HCT116 (cell line): ENCODE measurements around the gene LDHD. TPM values are rescaled to one million over a fixed set of nuclear protein-coding genes. Genes with fewer than 3 reads are reported as not detected.

ENCODE experiments used
- ATAC-seq: fragments of 200-7000 bp; cut with Tn5 transposase; 2 replicates; pipeline ENCODE4 v1.9.1; 2020; ENCODE audit warnings: mild to moderate bottlenecking, moderate library complexity
- BruUV-seq: library from RNA; stranded (reverse); fragments of 400-500 nt; replicated peaks from 2 replicates; lab custom pipeline; 2021; lab: Mats Ljungman, UMichigan
- CTCF ChIA-PET: fragments of 300-600 bp; sonication (Branson Sonifier 250); formaldehyde crosslinking; loops from one replicate; lab custom pipeline; 2021; ENCODE audit warnings: antibody characterized with exemption; lab: Charles Lee
- POLR2A ChIA-PET: fragments of 300-600, 350-600 bp; sonication (Branson Sonifier 250); formaldehyde crosslinking; loops from one replicate; lab custom pipeline; 2021; ENCODE audit warnings: antibody characterized with exemption; lab: Charles Lee
- RAD21 ChIA-PET, 2 experiments: fragments of 300-600 bp; sonication (Branson Sonifier 250); formaldehyde crosslinking; loops; one replicate each; lab custom pipeline; 2023; ENCODE audit warnings: low total read pairs in 2 of 2; ENCODE audit not compliant: uncharacterized antibody in 2 of 2, unreplicated experiment in 2 of 2, low non-redundant PET in 1 of 2; lab: Charles Lee
- DNase-seq: peaks from one replicate; pipeline ENCODE4 v3.0.0-alpha.2; 2010; ENCODE audit warnings: low read depth, low spot score
- H2AFZ ChIP-seq: fragments of 200-600 bp; shearing (Covaris generic), sonication (generic); 2 replicates; pipeline ENCODE4 v1.6.1; 2017; ENCODE audit warnings: low read depth, mixed run types, mixed read lengths, antibody characterized with exemption, low read length; ENCODE audit not compliant: poor library complexity, severe bottlenecking
- H3K27ac ChIP-seq: 2 replicates; pipeline ENCODE4 v1.5.1; 2012; ENCODE audit warnings: low read depth, low read length
- H3K27me3 ChIP-seq: fragments of 200-600 bp; sonication (generic); 2 replicates; pipeline ENCODE4 v1.6.1; 2016; ENCODE audit warnings: mixed run types, low read length, mixed read lengths; ENCODE audit not compliant: insufficient read depth
- H3K36me3 ChIP-seq, 2 experiments: fragments of 200-500 bp in 1 of 2; fragments of 200-600 bp in 1 of 2; sonication (Bioruptor generic) in 1 of 2; sonication (generic) in 1 of 2; 2 replicates each; pipeline versions ENCODE4 v1.5.1 to v1.6.1; 2014 to 2016; ENCODE audit warnings: low read length in 2 of 2, inconsistent platforms in 1 of 2, mixed read lengths in 1 of 2, mixed run types in 1 of 2; ENCODE audit not compliant: insufficient read depth in 2 of 2, control insufficient read depth in 1 of 2
- H3K4me1 ChIP-seq, 2 experiments: fragments of 200-600 bp in 1 of 2; sonication (generic) in 1 of 2; 2 replicates each; pipeline versions ENCODE4 v1.5.1 to v1.6.1; 2012 to 2017; ENCODE audit warnings: low read length in 2 of 2, inconsistent platforms in 1 of 2, mild to moderate bottlenecking in 1 of 2, mixed read lengths in 1 of 2, mixed run types in 1 of 2, moderate library complexity in 1 of 2; ENCODE audit not compliant: insufficient read depth in 2 of 2, control insufficient read depth in 1 of 2
- H3K4me2 ChIP-seq: fragments of 200-600 bp; sonication (generic); 2 replicates; pipeline ENCODE4 v1.6.1; 2017; ENCODE audit warnings: mixed run types, low read length, mixed read lengths
- H3K4me3 ChIP-seq, 2 experiments: fragments of 200-600 bp in 1 of 2; sonication (generic) in 1 of 2; replicated peaks in 1 of 2; 2 replicates each; pipeline ENCODE4 v1.5.1; 2011 to 2016; ENCODE audit warnings: low read length in 2 of 2, control low read depth in 1 of 2, low read depth in 1 of 2, mild to moderate bottlenecking in 1 of 2, mixed read lengths in 1 of 2, mixed run types in 1 of 2
- H3K79me2 ChIP-seq: fragments of 200-600 bp; sonication (generic); 2 replicates; pipeline ENCODE4 v1.6.1; 2017; ENCODE audit warnings: mild to moderate bottlenecking, mixed run types, low read length, moderate library complexity, mixed read lengths; ENCODE audit not compliant: insufficient read depth
- H3K9ac ChIP-seq: fragments of 200-600 bp; sonication (generic); 2 replicates; pipeline ENCODE4 v1.6.1; 2016; ENCODE audit warnings: low read length, mixed read lengths
- H3K9me2 ChIP-seq: fragments of 200-600 bp; sonication (generic), shearing (Covaris generic); 2 replicates; pipeline ENCODE4 v1.6.1; 2017; ENCODE audit warnings: mixed run types, mild to moderate bottlenecking, moderate library complexity; ENCODE audit not compliant: insufficient read depth
- H3K9me3 ChIP-seq, 2 experiments: fragments of 200-500 bp in 1 of 2; fragments of 200-600 bp in 1 of 2; sonication (Bioruptor generic) in 1 of 2; sonication (generic) in 1 of 2; 2 replicates each; pipeline ENCODE4 v1.6.1; 2014 to 2017; ENCODE audit warnings: low read length in 2 of 2, mixed read lengths in 2 of 2, inconsistent platforms in 1 of 2, low read depth in 1 of 2, mild to moderate bottlenecking in 1 of 2, mixed run types in 1 of 2, moderate library complexity in 1 of 2; ENCODE audit not compliant: control insufficient read depth in 1 of 2, insufficient read depth in 1 of 2
- H4K20me1 ChIP-seq: fragments of 200-600 bp; sonication (generic), shearing (Covaris generic); 2 replicates; pipeline ENCODE4 v1.6.1; 2017; ENCODE audit warnings: mixed run types, mild to moderate bottlenecking, moderate library complexity; ENCODE audit not compliant: insufficient read depth
- CEBPB ChIP-seq: IDR thresholded peaks from 2 replicates; pipeline ENCODE4 v1.6.1; 2012; ENCODE audit warnings: low read depth
- ELF1 ChIP-seq: IDR thresholded peaks from 2 replicates; pipeline ENCODE4 v1.6.1; 2012; ENCODE audit warnings: low read depth, borderline replicate concordance
- EZH2 ChIP-seq: fragments of 200-600 bp; sonication (generic); IDR thresholded peaks from 2 replicates; pipeline ENCODE4 v1.6.1; 2017; ENCODE audit warnings: antibody characterized with exemption, mixed run types
- EZH2phosphoT487 ChIP-seq: fragments of 200-600 bp; IDR thresholded peaks from 2 replicates; pipeline ENCODE4 v1.6.1; 2018; ENCODE audit warnings: antibody characterized with exemption, borderline replicate concordance
- FOSL1 ChIP-seq: IDR thresholded peaks from 2 replicates; pipeline ENCODE4 v1.6.1; 2012; ENCODE audit warnings: low read depth
- JUND ChIP-seq: IDR thresholded peaks from 2 replicates; pipeline ENCODE4 v1.6.1; 2012
- MAX ChIP-seq: IDR thresholded peaks from 2 replicates; pipeline ENCODE4 v1.6.1; 2012
- POLR2A ChIP-seq: IDR thresholded peaks from 2 replicates; pipeline ENCODE4 v1.7.0; 2011; ENCODE audit warnings: borderline replicate concordance; ENCODE audit not compliant: insufficient read depth, insufficient read length; ENCODE audit errors: extremely low read depth
- RAD21 ChIP-seq: IDR thresholded peaks from 2 replicates; pipeline ENCODE4 v1.6.1; 2012; ENCODE audit warnings: low read depth, mild to moderate bottlenecking
- SP1 ChIP-seq: IDR thresholded peaks from 2 replicates; pipeline ENCODE4 v1.6.1; 2012; ENCODE audit warnings: low read depth
- TCF7L2 ChIP-seq: IDR thresholded peaks from 2 replicates; pipeline ENCODE4 v1.7.0; 2011; ENCODE audit warnings: borderline replicate concordance, inconsistent platforms; ENCODE audit not compliant: insufficient read depth, insufficient read length; ENCODE audit errors: extremely low read depth
- ZBTB33 ChIP-seq: IDR thresholded peaks from 2 replicates; pipeline ENCODE4 v1.6.1; 2011; ENCODE audit warnings: mild to moderate bottlenecking, low read length, moderate library complexity; ENCODE audit not compliant: insufficient replicate concordance; ENCODE audit errors: extremely low read depth
- ZFX ChIP-seq: fragments of 450-650 bp; IDR thresholded peaks from 2 replicates; pipeline ENCODE4 v1.6.1; 2017
- ZNF274 ChIP-seq: fragments of 200-500 bp; sonication (Bioruptor generic); IDR thresholded peaks from 2 replicates; pipeline ENCODE4 v1.6.1; 2014; ENCODE audit warnings: mild to moderate bottlenecking, low read depth, low read length, inconsistent platforms
- intact Hi-C: fragments of 100-400 bp; cut with micrococcal nuclease; formaldehyde crosslinking; loops from 2 replicates; pipeline ENCODE4 v1.10.0; 2022
- total RNA-seq: library from RNA; stranded (reverse); gene quantifications from one replicate; pipeline ENCODE4 v1.2.1, GENCODE V29; 2021; ENCODE audit not compliant: unreplicated experiment
- TF ChIP-seq, protein P1 (sequence below): IDR thresholded peaks from 2 replicates; pipeline ENCODE4 v1.6.1; 2012; ENCODE audit warnings: low read depth

Gene LDHD
- total RNA-seq, 1 experiment from 2014 or later, result 3.4 TPM

- TF ChIP-seq ZBTB33 (no peak), CEBPB (no peak)
Observed at GRCh38 chr16:75065149-75065505, 51.5 kb downstream of the LDHD start (continued).

DNA sequence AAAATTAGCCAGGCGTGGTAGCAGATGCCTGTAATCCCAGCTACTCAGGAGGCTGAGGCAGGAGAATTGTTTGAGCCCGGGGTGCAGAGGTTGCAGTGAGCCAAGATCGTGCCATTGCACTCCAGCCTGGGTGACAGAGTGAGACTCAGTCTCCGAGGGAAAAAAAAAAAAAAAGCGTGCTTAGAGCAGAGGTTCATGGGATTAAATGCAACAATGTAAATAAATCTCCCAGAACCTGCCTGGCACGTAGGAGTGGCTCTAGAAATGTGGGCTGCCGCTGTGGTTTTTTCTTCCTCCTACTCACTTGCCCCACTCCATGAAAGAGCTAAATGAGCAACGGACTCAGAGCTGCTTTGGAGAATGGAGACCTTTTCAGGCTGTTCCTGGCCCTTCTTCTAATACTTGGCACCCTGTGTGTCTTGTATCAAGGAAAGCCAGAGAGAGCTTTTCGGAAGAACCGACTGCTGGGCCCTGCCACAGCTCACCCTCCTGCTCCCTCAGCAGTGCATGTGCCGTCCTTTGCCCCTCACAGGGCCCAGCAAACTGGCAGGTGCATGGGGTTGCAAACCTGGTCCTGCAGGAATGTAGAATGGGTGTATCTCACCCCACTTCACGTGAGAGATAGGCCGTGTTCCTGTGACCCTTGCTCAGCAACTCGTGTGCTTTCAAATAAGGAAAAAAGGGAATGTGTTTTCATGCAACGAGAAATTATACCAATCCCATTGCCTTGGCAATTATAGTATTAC lies 52.0 kb downstream of the LDHD start:
- no peak overlapping the region for H3K27ac ChIP-seq
- no peak for DNase-seq

More for the DNA sequence above, 52.0 kb downstream of the LDHD start:
- H4K20me1 ChIP-seq, result no peaks in the 10 kb centered on the region; the same call in 1 of the 2 replicates
- ATAC-seq, result no peak
- intact Hi-C loops, result no loop called here
- H3K4me3 ChIP-seq, result no peak overlapping the region
- no TSS peak for BruUV-seq
- TF ChIP-seq TCF7L2, result no peak
- no peak for TF ChIP-seq JUND
- TF ChIP-seq EZH2phosphoT487, result no peak
- no peak for TF ChIP-seq RAD21
- TF ChIP-seq POLR2A, result no peak
- TF ChIP-seq, protein P1, sequence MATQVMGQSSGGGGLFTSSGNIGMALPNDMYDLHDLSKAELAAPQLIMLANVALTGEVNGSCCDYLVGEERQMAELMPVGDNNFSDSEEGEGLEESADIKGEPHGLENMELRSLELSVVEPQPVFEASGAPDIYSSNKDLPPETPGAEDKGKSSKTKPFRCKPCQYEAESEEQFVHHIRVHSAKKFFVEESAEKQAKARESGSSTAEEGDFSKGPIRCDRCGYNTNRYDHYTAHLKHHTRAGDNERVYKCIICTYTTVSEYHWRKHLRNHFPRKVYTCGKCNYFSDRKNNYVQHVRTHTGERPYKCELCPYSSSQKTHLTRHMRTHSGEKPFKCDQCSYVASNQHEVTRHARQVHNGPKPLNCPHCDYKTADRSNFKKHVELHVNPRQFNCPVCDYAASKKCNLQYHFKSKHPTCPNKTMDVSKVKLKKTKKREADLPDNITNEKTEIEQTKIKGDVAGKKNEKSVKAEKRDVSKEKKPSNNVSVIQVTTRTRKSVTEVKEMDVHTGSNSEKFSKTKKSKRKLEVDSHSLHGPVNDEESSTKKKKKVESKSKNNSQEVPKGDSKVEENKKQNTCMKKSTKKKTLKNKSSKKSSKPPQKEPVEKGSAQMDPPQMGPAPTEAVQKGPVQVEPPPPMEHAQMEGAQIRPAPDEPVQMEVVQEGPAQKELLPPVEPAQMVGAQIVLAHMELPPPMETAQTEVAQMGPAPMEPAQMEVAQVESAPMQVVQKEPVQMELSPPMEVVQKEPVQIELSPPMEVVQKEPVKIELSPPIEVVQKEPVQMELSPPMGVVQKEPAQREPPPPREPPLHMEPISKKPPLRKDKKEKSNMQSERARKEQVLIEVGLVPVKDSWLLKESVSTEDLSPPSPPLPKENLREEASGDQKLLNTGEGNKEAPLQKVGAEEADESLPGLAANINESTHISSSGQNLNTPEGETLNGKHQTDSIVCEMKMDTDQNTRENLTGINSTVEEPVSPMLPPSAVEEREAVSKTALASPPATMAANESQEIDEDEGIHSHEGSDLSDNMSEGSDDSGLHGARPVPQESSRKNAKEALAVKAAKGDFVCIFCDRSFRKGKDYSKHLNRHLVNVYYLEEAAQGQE, result no peak
- TF ChIP-seq SP1, result no peak
- TF ChIP-seq FOSL1, result no peak
- TF ChIP-seq MAX, result no peak
- no peak for TF ChIP-seq ZFX
- no peak for TF ChIP-seq ZBTB33
- no peak for TF ChIP-seq EZH2
- TF ChIP-seq ELF1, result no peak
- no peak for TF ChIP-seq ZNF274
- POLR2A ChIA-PET, result no interaction called here
- H3K9me2 ChIP-seq, result no peaks in the 10 kb centered on the region
- no peak overlapping the region for H3K4me2 ChIP-seq
- CTCF ChIA-PET, result no interaction called here
- no peak overlapping the region for H2AFZ ChIP-seq
- no peaks in the 10 kb centered on the region for H3K36me3 ChIP-seq
- RAD21 ChIA-PET, result no interaction called here
- H3K9ac ChIP-seq, result no peak overlapping the region
- H3K27me3 ChIP-seq, result no peaks in the 10 kb centered on the region
- peaks cover 68% of the 10 kb centered on the region for H3K79me2 ChIP-seq
- H3K4me1 ChIP-seq, result no peaks in the 10 kb centered on the region; a peak in 1 of 4 replicates
- H3K9me3 ChIP-seq, result no peaks in the 10 kb centered on the region
